Skeletal muscle satellite cell (primary cell): ENCODE data around the gene GALNT15.
A peak's percentile ranks its signal among the peaks of the same experiment; 100 is the strongest.

Experiments used
- H3K27me3 ChIP-seq: 2 replicates; pipeline ENCODE4 v1.7.0; 2013; ENCODE audit warnings: low read length; ENCODE audit not compliant: control insufficient read depth, insufficient read depth
- H3K36me3 ChIP-seq: 2 replicates; pipeline ENCODE4 v1.7.0; 2013; ENCODE audit warnings: mild to moderate bottlenecking, control low read depth, low read length; ENCODE audit not compliant: insufficient read depth
- H3K4me1 ChIP-seq: 2 replicates; pipeline ENCODE4 v1.7.0; 2013; ENCODE audit warnings: low read length; ENCODE audit not compliant: control insufficient read depth, insufficient read depth
- H3K4me2 ChIP-seq: 2 replicates; pipeline ENCODE4 v1.7.0; 2013; ENCODE audit warnings: mild to moderate bottlenecking, low read length
- H3K4me3 ChIP-seq: 2 replicates; pipeline ENCODE4 v1.7.0; 2013; ENCODE audit warnings: low read length
- H3K9ac ChIP-seq: 2 replicates; pipeline ENCODE4 v1.7.0; 2013; ENCODE audit warnings: mild to moderate bottlenecking, low read depth, low read length, moderate library complexity
- H3K9me3 ChIP-seq: replicated peaks from 2 replicates; pipeline ENCODE4 v1.7.0; 2013; ENCODE audit warnings: mild to moderate bottlenecking, control low read depth, low read length

Gene GALNT15

GRCh38 chr3:16171009-16171408 lies 3.5 kb upstream of the GALNT15 start:
- Histone ChIP-seq H3K9ac (no peak overlapping the region), H3K9me3 (no peaks in the 10 kb centered on the region), H3K4me3 (no peak overlapping the region), H3K4me1 (peaks cover 36% of the 10 kb centered on the region), H3K36me3 (no peaks in the 10 kb centered on the region), H3K4me2 (no peak overlapping the region), H3K27me3 (no peaks in the 10 kb centered on the region)

GRCh38 chr3:16171825-16172224 lies 2.7 kb upstream of the GALNT15 start:
- Histone ChIP-seq H3K4me2 (no peak overlapping the region), H3K36me3 (no peaks in the 10 kb centered on the region), H3K9ac (no peak overlapping the region), H3K27me3 (no peaks in the 10 kb centered on the region), H3K4me1 (peaks cover 43% of the 10 kb centered on the region), H3K9me3 (no peaks in the 10 kb centered on the region), H3K4me3 (no peak overlapping the region)

- H3K9ac ChIP-seq: peak overlapping the region; percentile 80
- H3K4me2 ChIP-seq: peak overlapping the region; percentile 76
- no peaks in the 10 kb centered on the region for H3K9me3 ChIP-seq
- no peaks in the 10 kb centered on the region for H3K27me3 ChIP-seq
- H3K4me1 ChIP-seq: peaks cover 56% of the 10 kb centered on the region
- no peaks in the 10 kb centered on the region for H3K36me3 ChIP-seq
- no peak overlapping the region for H3K4me3 ChIP-seq
These were observed 1.0 kb upstream of the GALNT15 start for GRCh38 chr3:16173283-16174025.

- Histone ChIP-seq H3K4me2 (peak overlapping the region; percentile 76), H3K9me3 (no peaks in the 10 kb centered on the region), H3K9ac (peak overlapping the region; percentile 80), H3K36me3 (no peaks in the 10 kb centered on the region), H3K4me3 (peak overlapping the region; percentile 37), H3K27me3 (no peaks in the 10 kb centered on the region), H3K4me1 (peaks cover 62% of the 10 kb centered on the region)
These were observed 489 bp upstream of the GALNT15 start for GRCh38 chr3:16174026-16174355.

- H3K36me3 ChIP-seq: no peaks in the 10 kb centered on the region
- H3K4me3 ChIP-seq: peak overlapping the region; percentile 56
These were observed 759 bp downstream of the GALNT15 start for GRCh38 chr3:16174976-16175901.

GRCh38 chr3:16176391-16177030 lies 2.0 kb downstream of the GALNT15 start:
- H3K4me2 ChIP-seq: peak overlapping the region; percentile 76
- H3K9me3 ChIP-seq: no peaks in the 10 kb centered on the region
- H3K4me3 ChIP-seq: peak overlapping the region; percentile 56
- H3K9ac ChIP-seq: peak overlapping the region; percentile 80
- H3K4me1 ChIP-seq: peaks cover 81% of the 10 kb centered on the region
- H3K27me3 ChIP-seq: no peaks in the 10 kb centered on the region
- no peaks in the 10 kb centered on the region for H3K36me3 ChIP-seq

More at GRCh38 chr3:16174976-16175901, 759 bp downstream of the GALNT15 start:
- Histone ChIP-seq H3K9me3 (no peaks in the 10 kb centered on the region), H3K27me3 (no peaks in the 10 kb centered on the region), H3K4me1 (peaks cover 73% of the 10 kb centered on the region), H3K9ac (peak overlapping the region; percentile 80), H3K4me2 (peak overlapping the region; percentile 76)

- H3K4me1 ChIP-seq: peaks cover 88% of the 10 kb centered on the region
- H3K36me3 ChIP-seq: no peaks in the 10 kb centered on the region
- H3K9ac ChIP-seq: peak overlapping the region; percentile 80
- H3K4me3 ChIP-seq: peak overlapping the region; percentile 56
- no peaks in the 10 kb centered on the region for H3K27me3 ChIP-seq
- H3K9me3 ChIP-seq: no peaks in the 10 kb centered on the region
- peak overlapping the region; percentile 76 for H3K4me2 ChIP-seq
These were observed 2.9 kb downstream of the GALNT15 start for GRCh38 chr3:16177382-16177781.

GRCh38 chr3:16177962-16178627 lies 3.6 kb downstream of the GALNT15 start:
- no peak overlapping the region for H3K9ac ChIP-seq
- H3K4me3 ChIP-seq: peak overlapping the region; percentile 1
- no peaks in the 10 kb centered on the region for H3K36me3 ChIP-seq

GRCh38 chr3:16178628-16178988 lies 4.1 kb downstream of the GALNT15 start:
- no peak overlapping the region for H3K4me2 ChIP-seq
- no peak overlapping the region for H3K4me3 ChIP-seq
- peaks cover 88% of the 10 kb centered on the region for H3K4me1 ChIP-seq
- H3K27me3 ChIP-seq: no peaks in the 10 kb centered on the region
- H3K9ac ChIP-seq: peak overlapping the region; percentile 1
- no peaks in the 10 kb centered on the region for H3K36me3 ChIP-seq
- no peaks in the 10 kb centered on the region for H3K9me3 ChIP-seq

More at GRCh38 chr3:16177962-16178627, 3.6 kb downstream of the GALNT15 start:
- Histone ChIP-seq H3K4me1 (peaks cover 88% of the 10 kb centered on the region), H3K9me3 (no peaks in the 10 kb centered on the region), H3K27me3 (no peaks in the 10 kb centered on the region), H3K4me2 (peak overlapping the region; percentile 76)

- Histone ChIP-seq H3K36me3 (no peaks in the 10 kb centered on the region), H3K9me3 (no peaks in the 10 kb centered on the region), H3K4me3 (no peak overlapping the region), H3K4me1 (peaks cover 86% of the 10 kb centered on the region), H3K9ac (no peak overlapping the region), H3K27me3 (no peaks in the 10 kb centered on the region), H3K4me2 (no peak overlapping the region)
These were observed 4.8 kb downstream of the GALNT15 start for GRCh38 chr3:16179261-16179660.
